GM13977 (cell line): ENCODE measurements around the gene TOMM7.

Source experiments
- DNase-seq: peaks from one replicate; pipeline ENCODE4 v3.0.0; 2012; ENCODE audit warnings: low spot score
- CTCF ChIP-seq: IDR thresholded peaks from 2 replicates; pipeline ENCODE4 v1.5.1; 2012; ENCODE audit warnings: mild to moderate bottlenecking, control low read depth; ENCODE audit not compliant: insufficient read depth; ENCODE audit errors: extremely low read depth, missing control alignments
- in situ Hi-C: fragments of 300-500 bp; cut with MboI; formaldehyde crosslinking; loops from one replicate; pipeline ENCODE4 v1.12.0; 2022; ENCODE audit warnings: low sequenced_read_pairs, low pct_unique_long_range_greater_than_20kb, mixed read lengths, inconsistent platforms; ENCODE audit not compliant: unreplicated experiment

TOMM7 gene

GRCh38 chr7:22826593-22826992 lies 3.9 kb upstream of the TOMM7 start:
- TF ChIP-seq CTCF: no peak
- in situ Hi-C loops: no loop called here
- DNase-seq: no peak

- in situ Hi-C loops: no loop called here
- TF ChIP-seq CTCF: no peak
- DNase-seq: no peak
Observed at GRCh38 chr7:22824760-22825159, 2.1 kb upstream of the TOMM7 start.

DNA sequence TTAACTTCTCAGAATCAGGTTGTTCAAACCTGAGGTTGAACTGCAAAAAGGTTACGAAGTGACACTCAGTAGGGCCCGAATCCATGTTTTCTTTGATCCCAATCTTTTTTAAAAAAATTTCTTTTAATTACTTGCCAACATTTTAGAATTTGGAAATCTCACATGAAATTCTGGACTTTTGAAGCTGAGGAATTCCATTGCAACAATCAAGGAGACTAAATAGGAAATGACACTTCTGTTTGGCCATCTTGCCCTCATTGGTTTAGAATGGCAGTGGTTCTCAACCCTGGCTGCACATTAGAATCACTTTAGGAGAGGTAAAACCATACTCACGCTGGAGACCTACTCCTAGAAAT lies 471 bp upstream of the TOMM7 start:
- no peak for TF ChIP-seq CTCF
- in situ Hi-C loops: no loop called here
- DNase-seq: no peak

DNA sequence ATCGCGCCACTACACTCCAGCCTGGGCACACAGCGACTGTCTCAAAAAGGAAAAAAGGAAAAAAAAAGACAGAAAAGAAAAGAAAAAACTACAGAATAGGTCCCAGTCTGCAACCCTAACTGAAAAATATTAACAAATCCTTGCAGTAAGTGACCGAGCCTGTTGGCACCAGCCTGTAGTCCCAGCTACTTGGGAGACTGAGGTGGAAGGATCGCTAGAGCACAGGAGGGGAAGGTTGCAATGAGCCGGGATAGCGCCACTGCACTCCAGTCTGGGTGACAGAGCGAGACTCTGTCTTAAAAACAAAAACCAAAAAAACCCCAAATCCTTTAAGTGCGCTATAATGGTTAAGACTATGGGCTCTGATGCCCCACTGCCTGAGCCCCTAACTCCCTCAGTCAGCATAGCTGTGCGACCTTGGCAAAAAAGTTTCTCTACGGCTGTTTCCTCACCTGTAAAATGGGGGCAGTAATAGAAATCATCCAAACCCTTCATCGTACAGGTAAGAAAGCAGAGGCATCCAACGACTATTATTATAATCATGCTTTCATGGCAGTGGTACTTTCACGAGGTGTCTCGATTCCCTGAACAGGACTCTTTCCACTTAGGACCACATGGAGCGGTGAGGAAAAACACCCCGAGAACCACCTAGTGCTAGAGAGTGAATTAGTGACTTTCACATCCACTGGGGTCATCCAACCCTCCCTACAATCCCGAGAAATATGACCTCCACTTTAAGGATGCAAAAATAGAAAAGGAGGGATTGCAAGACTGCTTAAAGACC lies 755 bp downstream of the TOMM7 start:
- DNase-seq: no peak
- in situ Hi-C loops: no loop called here

DNA sequence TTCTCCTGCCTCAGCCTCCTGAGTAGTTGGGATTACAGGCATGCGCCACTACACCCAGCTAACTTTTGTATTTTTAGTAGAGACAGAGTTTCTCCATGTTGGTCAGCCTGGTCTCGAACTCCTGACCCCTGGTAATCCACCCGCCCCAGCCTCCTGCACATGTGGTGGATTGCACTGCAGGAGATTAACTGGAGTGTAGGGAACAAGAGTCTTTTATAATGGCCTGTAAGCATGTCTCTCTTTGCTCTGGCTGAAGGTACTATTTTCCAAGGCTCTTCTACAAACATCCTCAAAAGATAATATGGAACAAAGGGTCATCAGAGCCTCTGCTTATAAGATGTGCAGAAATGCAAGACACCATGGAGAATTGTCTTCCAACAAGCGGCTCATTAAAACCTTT lies 3.2 kb downstream of the TOMM7 start:
- no peak for TF ChIP-seq CTCF
- in situ Hi-C loops: no loop called here

More for the DNA sequence above, 755 bp downstream of the TOMM7 start:
- no peak for TF ChIP-seq CTCF

DNA sequence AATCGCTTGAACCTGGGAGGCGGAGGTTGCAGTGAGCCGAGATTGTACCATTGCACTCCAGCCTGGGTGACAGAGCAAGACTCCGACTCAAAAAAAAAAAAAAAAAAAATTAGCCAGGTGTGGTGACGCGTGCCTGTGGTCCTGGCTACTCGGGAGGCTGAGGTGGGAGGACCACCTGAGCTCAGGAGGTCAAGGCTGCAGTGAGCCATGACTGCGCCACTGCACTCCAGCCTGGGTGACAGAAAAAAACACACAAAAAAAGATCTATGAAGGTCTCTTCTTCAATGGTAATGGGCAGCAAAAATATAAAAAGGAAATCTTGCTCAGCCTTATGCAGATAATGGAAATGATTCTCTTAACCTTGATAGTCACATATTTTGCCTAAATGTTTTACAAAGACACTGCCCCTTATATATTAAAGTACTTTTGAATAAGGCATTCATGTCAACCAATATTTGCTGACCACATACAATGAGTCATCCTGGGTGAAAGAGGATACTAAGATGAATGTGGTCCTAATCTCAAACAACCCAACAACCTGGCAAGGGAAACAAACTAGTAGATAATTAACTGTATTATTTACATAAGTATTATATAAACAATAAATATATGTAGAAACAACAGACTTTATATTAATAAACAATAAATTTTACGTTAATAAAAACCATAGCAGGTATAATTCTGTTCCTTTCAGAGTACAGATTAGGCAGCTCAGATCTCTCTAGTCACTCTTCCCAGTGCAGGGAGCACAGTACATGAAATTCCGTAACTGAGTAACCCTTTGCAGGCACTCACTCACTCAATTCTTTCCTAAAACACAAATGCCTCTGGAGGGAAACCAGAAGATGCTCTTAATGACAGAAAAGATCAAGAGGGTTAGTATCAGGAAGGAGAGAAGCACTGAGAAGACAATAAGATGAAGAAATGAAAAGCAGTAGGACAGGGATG lies 8.1 kb downstream of the TOMM7 start:
- in situ Hi-C loops: no loop called here
- DNase-seq: no peak
- no peak for TF ChIP-seq CTCF

More for the DNA sequence above, 3.2 kb downstream of the TOMM7 start:
- no peak for DNase-seq
